ENCODE data around the gene HCFC1. TPM values are rescaled to one million over a fixed set of nuclear protein-coding genes. Genes with fewer than 3 reads are reported as not detected.

Gene HCFC1
- total RNA-seq, 2 experiments from 2014 or later, result 45.9 to 50.2 TPM

DNA sequence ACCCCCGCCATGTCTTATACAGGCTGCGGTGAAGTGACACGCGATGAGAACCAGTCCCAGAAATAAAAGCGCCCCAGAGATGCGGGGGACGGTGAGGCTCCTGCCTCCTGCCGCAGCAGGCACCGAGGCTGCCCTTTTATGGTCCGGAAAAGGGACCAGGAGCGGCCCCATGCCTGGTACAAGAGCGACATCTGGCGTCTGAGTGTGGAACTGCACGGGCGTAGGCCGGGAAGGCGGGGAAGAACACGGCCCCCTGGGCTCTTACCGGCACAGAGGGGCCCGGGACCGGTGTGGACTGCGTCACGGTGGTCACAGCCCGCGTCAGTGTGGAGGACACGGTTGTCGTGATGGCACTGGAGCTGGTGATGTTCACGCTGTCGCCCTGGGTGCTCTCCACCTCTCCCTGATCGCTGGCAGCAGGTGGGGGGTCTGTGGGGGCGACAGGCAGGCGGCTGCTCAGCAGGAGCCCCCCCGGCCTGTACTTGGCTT, 18.2 kb downstream of the HCFC1 start:
- POLR2A ChIA-PET, result interaction anchor here (1.1 to 1.2 kb wide), 2 partner anchors 9 to 18 kb away, joined by 3 read pairs; partner anchors contain the start of genes HCFC1 and RENBP

DNA sequence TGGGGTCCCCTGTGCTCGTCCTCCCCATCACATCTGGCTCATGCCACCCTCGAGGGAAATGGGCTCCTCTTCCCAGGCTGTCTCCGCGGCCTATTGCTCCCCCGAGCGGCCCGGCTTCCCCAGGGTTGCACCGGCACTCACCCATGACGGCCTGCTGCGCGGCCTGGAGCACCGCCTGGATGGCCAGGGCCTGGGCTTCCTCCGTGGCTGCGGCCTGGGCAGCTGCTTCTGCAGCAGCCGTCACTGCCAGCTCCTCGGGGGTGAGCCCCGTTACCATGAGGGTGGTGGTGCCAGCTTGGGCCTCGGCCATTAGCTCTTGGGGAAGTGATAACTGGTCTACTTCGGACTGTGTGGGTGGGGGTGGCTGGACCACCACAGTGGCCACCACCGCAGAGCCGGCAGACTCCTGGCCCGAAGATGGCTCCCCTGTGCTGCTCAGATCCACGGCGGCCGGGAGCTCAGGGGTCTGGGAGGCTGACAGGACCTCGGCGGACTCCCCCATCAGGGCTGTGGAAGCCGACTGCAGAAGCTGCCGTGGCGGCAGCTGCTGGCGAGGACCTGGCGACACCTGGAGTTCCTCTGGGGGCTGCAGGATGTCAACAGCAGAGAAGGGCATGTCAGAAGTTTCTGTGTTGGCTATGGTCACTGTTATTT, 19.1 kb downstream of the HCFC1 start:
- Histone ChIP-seq H3K4me1 (ENCODE audit: insufficient read depth, low read length) (peaks cover 22% of the 10 kb centered on the region), H3K27ac (ENCODE audit: low read depth in 1 of 2, low read length in 2 of 2) (no peak overlapping the region), H3K4me3 (ENCODE audit: low read length) (no peak overlapping the region), H3K36me3 (ENCODE audit: insufficient read depth, low read length) (peaks cover 85% of the 10 kb centered on the region), H3K27me3 (ENCODE audit: control insufficient read depth in 1 of 2, insufficient read depth in 2 of 2, low read length in 2 of 2) (no peaks in the 10 kb centered on the region), H3K9me3 (ENCODE audit: control insufficient read depth in 1 of 2, insufficient read depth in 1 of 2, low read length in 2 of 2) (no peaks in the 10 kb centered on the region)
- peaks cover 11% of the 10 kb centered on the region for H3K4me1 Mint-ChIP-seq (ENCODE audit: low read depth)
- no peaks in the 10 kb centered on the region for H3K27me3 Mint-ChIP-seq
- no peaks in the 10 kb centered on the region for H3K9me3 Mint-ChIP-seq
- intact Hi-C loops (cut with DNase I, micrococcal nuclease), result loop anchor here (1.0 to 5.0 kb wide), 2 partner anchors 188 to 265 kb away; partner anchors contain the start of genes PLXNB3 (in 2 of the 2) and SLC6A8 (in 1 of the 2)
- CTCF ChIA-PET, result no interaction called here
- DNase-seq (no peak), ATAC-seq (ENCODE audit: poor library complexity) (no peak)
- H3K36me3 Mint-ChIP-seq (ENCODE audit: low read depth), result peaks cover 55% of the 10 kb centered on the region
- POLR2A ChIA-PET, result interaction anchor here (1.1 to 1.2 kb wide), 2 partner anchors 17 to 19 kb away, joined by 3 to 4 read pairs; partner anchors contain the start of gene HCFC1
- no peak overlapping the region for H3K4me3 Mint-ChIP-seq
- H3K27ac Mint-ChIP-seq, result no peak overlapping the region
- TF ChIP-seq, protein P1, sequence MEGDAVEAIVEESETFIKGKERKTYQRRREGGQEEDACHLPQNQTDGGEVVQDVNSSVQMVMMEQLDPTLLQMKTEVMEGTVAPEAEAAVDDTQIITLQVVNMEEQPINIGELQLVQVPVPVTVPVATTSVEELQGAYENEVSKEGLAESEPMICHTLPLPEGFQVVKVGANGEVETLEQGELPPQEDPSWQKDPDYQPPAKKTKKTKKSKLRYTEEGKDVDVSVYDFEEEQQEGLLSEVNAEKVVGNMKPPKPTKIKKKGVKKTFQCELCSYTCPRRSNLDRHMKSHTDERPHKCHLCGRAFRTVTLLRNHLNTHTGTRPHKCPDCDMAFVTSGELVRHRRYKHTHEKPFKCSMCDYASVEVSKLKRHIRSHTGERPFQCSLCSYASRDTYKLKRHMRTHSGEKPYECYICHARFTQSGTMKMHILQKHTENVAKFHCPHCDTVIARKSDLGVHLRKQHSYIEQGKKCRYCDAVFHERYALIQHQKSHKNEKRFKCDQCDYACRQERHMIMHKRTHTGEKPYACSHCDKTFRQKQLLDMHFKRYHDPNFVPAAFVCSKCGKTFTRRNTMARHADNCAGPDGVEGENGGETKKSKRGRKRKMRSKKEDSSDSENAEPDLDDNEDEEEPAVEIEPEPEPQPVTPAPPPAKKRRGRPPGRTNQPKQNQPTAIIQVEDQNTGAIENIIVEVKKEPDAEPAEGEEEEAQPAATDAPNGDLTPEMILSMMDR (IDR thresholded peaks at IDR 0.05), result no peak

More for the DNA sequence above, 18.2 kb downstream of the HCFC1 start:
- peak; percentile 62 to 84 (median 76) for DNase-seq
- Histone ChIP-seq H3K36me3 (ENCODE audit: insufficient read depth, low read length) (peaks cover 93% of the 10 kb centered on the region), H3K9me3 (ENCODE audit: control insufficient read depth in 1 of 2, insufficient read depth in 1 of 2, low read length in 2 of 2) (no peaks in the 10 kb centered on the region), H3K27ac (ENCODE audit: low read depth in 1 of 2, low read length in 2 of 2) (no peak overlapping the region), H3K27me3 (ENCODE audit: control insufficient read depth in 1 of 2, insufficient read depth in 2 of 2, low read length in 2 of 2) (no peaks in the 10 kb centered on the region), H3K4me3 (ENCODE audit: low read length) (no peak overlapping the region), H3K4me1 (ENCODE audit: insufficient read depth, low read length) (peaks cover 18% of the 10 kb centered on the region)
- H3K36me3 Mint-ChIP-seq (ENCODE audit: low read depth), result peaks cover 56% of the 10 kb centered on the region
- no peaks in the 10 kb centered on the region for H3K9me3 Mint-ChIP-seq
- intact Hi-C loops (cut with DNase I, micrococcal nuclease), result loop anchor here (1.0 to 5.0 kb wide), 2 partner anchors 189 to 266 kb away; partner anchors contain the start of genes PLXNB3 (in 2 of the 2) and SLC6A8 (in 1 of the 2)
- no peaks in the 10 kb centered on the region for H3K27me3 Mint-ChIP-seq
- no peak overlapping the region for H3K27ac Mint-ChIP-seq
- ATAC-seq (ENCODE audit: poor library complexity), result peak; percentile 81
- H3K4me3 Mint-ChIP-seq, result peak overlapping the region; percentile 25
- CTCF ChIA-PET, result no interaction called here
- TF ChIP-seq, protein P1 (IDR thresholded peaks at IDR 0.05), result peak; percentile 79
- peaks cover 9% of the 10 kb centered on the region for H3K4me1 Mint-ChIP-seq (ENCODE audit: low read depth)

GRCh38 chrX:153951683-153952372, 19.8 kb downstream of the HCFC1 start:
- no peak overlapping the region for H3K27ac Mint-ChIP-seq
- no peaks in the 10 kb centered on the region for H3K27me3 Mint-ChIP-seq
- Histone ChIP-seq H3K27ac (ENCODE audit: low read depth in 1 of 2, low read length in 2 of 2) (no peak overlapping the region), H3K36me3 (ENCODE audit: insufficient read depth, low read length) (peaks cover 78% of the 10 kb centered on the region), H3K4me1 (ENCODE audit: insufficient read depth, low read length) (peaks cover 29% of the 10 kb centered on the region), H3K4me3 (ENCODE audit: low read length) (no peak overlapping the region), H3K9me3 (ENCODE audit: control insufficient read depth in 1 of 2, insufficient read depth in 1 of 2, low read length in 2 of 2) (no peaks in the 10 kb centered on the region), H3K27me3 (ENCODE audit: control insufficient read depth in 1 of 2, insufficient read depth in 2 of 2, low read length in 2 of 2) (no peaks in the 10 kb centered on the region)
- intact Hi-C loops (cut with DNase I, micrococcal nuclease), result loop anchor here in 1 of 2 experiments (5.0 kb wide), 1 partner anchor 265 kb away; the partner anchor contains the start of gene SLC6A8
- ATAC-seq (ENCODE audit: poor library complexity), result no peak
- no peak for DNase-seq
- CTCF ChIA-PET, result interaction anchor here (1.0 to 1.8 kb wide), 2 partner anchors 27 to 29 kb away, joined by 3 to 4 read pairs; no protein-coding TSS in a partner anchor
- peaks cover 15% of the 10 kb centered on the region for H3K4me1 Mint-ChIP-seq (ENCODE audit: low read depth)
- H3K9me3 Mint-ChIP-seq, result no peaks in the 10 kb centered on the region
- H3K36me3 Mint-ChIP-seq (ENCODE audit: low read depth), result peaks cover 51% of the 10 kb centered on the region
- no peak overlapping the region for H3K4me3 Mint-ChIP-seq
- POLR2A ChIA-PET, result interaction anchor here (1.1 to 10.3 kb wide), 3 partner anchors 17 to 26 kb away, joined by 3 to 196 read pairs (median 4); partner anchors contain the start of genes ARHGAP4 and HCFC1
- TF ChIP-seq, protein P1 (IDR thresholded peaks at IDR 0.05), result no peak
